ENCODE results near the gene ZSCAN9. TPM values are rescaled to one million over a fixed set of nuclear protein-coding genes. Genes with fewer than 3 reads are reported as not detected.

ZSCAN9 gene
- total RNA-seq, 4 donors from 2014 or later = 12.6 to 26.1 (median 16.7) TPM

GRCh38 chr6:28226460-28226859, 1.4 kb downstream of the ZSCAN9 start:
- Histone ChIP-seq H3K9me3 (no peaks in the 10 kb centered on the region), H3K27ac (no peak overlapping the region), H3K36me3 (peaks cover 0 to 34% (median 15%) of the 10 kb centered on the region in 4 donors), H3K4me1 (peaks cover 0 to 18% (median 7%) of the 10 kb centered on the region in 4 donors), H3K27me3 (peaks cover 6% of the 10 kb centered on the region), H3K4me3 (no peak overlapping the region)
- in situ Hi-C loops (cut with MboI; ENCODE audit: low pct_ligation_motif_present in 1 of 4, low pct_unique_long_range_greater_than_20kb in 1 of 4, low sequenced_read_pairs in 3 of 4) (no loop called here), intact Hi-C loops (cut with DNase I; ENCODE audit: low total_unique reads) (no loop called here)
- DNase-seq = no peak
- TF ChIP-seq POLR2A (IDR thresholded peaks at IDR 0.05) = no peak
- TF ChIP-seq EP300 (IDR thresholded peaks at IDR 0.05; ENCODE audit: low read depth) = no peak
- no peak for TF ChIP-seq CTCF (IDR thresholded peaks at IDR 0.05)
- TF ChIP-seq POLR2AphosphoS5 (IDR thresholded peaks at IDR 0.05) = no peak
- 88 to 90% methylated on average over 2 of the region's 2 CpGs for WGBS, 2 donors (ENCODE audit: low coverage in 1 of 2)

- in situ Hi-C loops (cut with MboI; ENCODE audit: low pct_ligation_motif_present in 1 of 4, low pct_unique_long_range_greater_than_20kb in 1 of 4, low sequenced_read_pairs in 3 of 4) = no loop called here
- intact Hi-C loops (cut with DNase I; ENCODE audit: low total_unique reads) = no loop called here
- Histone ChIP-seq H3K9me3 (no peaks in the 10 kb centered on the region), H3K4me3 (no peak overlapping the region), H3K27me3 (no peaks in the 10 kb centered on the region), H3K36me3 (peaks cover 0 to 49% (median 15%) of the 10 kb centered on the region in 4 donors), H3K4me1 (no peaks in the 10 kb centered on the region), H3K27ac (no peak overlapping the region)
- 90 to 97% methylated on average over 4 to 11 of the region's 11 CpGs for WGBS, 2 donors (ENCODE audit: low coverage in 1 of 2)
- TF ChIP-seq CTCF (IDR thresholded peaks at IDR 0.05) (no peak), POLR2AphosphoS5 (IDR thresholded peaks at IDR 0.05) (no peak), EP300 (IDR thresholded peaks at IDR 0.05; ENCODE audit: low read depth) (no peak), POLR2A (IDR thresholded peaks at IDR 0.05) (no peak)
- DNase-seq = no peak
Measured at GRCh38 chr6:28232785-28233184, 7.7 kb downstream of the ZSCAN9 start.

GRCh38 chr6:28235912-28236452, 10.9 kb downstream of the ZSCAN9 start:
- no peak for DNase-seq
- Histone ChIP-seq H3K27me3 (no peaks in the 10 kb centered on the region), H3K9me3 (no peaks in the 10 kb centered on the region), H3K36me3 (peaks cover 0 to 20% (median 1%) of the 10 kb centered on the region in 4 donors), H3K4me1 (no peaks in the 10 kb centered on the region), H3K27ac (no peak overlapping the region), H3K4me3 (no peak overlapping the region)
- in situ Hi-C loops (cut with MboI; ENCODE audit: low pct_ligation_motif_present in 1 of 4, low pct_unique_long_range_greater_than_20kb in 1 of 4, low sequenced_read_pairs in 3 of 4) = no loop called here
- no peak for TF ChIP-seq EP300 (IDR thresholded peaks at IDR 0.05; ENCODE audit: low read depth)
- TF ChIP-seq POLR2A (IDR thresholded peaks at IDR 0.05) = no peak
- TF ChIP-seq POLR2AphosphoS5 (IDR thresholded peaks at IDR 0.05) = no peak
- TF ChIP-seq CTCF (IDR thresholded peaks at IDR 0.05) = no peak
- WGBS, 2 donors (ENCODE audit: low coverage in 1 of 2) = 85 to 95% methylated on average over 2 to 3 of the region's 3 CpGs
- intact Hi-C loops (cut with DNase I; ENCODE audit: low total_unique reads) = no loop called here

GRCh38 chr6:28239636-28240035, 14.6 kb downstream of the ZSCAN9 start:
- in situ Hi-C loops (cut with MboI; ENCODE audit: low pct_ligation_motif_present in 1 of 4, low pct_unique_long_range_greater_than_20kb in 1 of 4, low sequenced_read_pairs in 3 of 4) (no loop called here), intact Hi-C loops (cut with DNase I; ENCODE audit: low total_unique reads) (no loop called here)
- TF ChIP-seq CTCF (IDR thresholded peaks at IDR 0.05) = no peak
- H3K9me3 ChIP-seq = no peaks in the 10 kb centered on the region
- H3K4me3 ChIP-seq = no peak overlapping the region
- H3K36me3 ChIP-seq = peaks cover 0 to 3% (median 1%) of the 10 kb centered on the region in 4 donors
- no peak overlapping the region for H3K27ac ChIP-seq
- no peaks in the 10 kb centered on the region for H3K27me3 ChIP-seq
- DNase-seq = no peak
- no peaks in the 10 kb centered on the region for H3K4me1 ChIP-seq
- 77 to 100% methylated on average over 1 of the region's 1 CpG for WGBS, 2 donors (ENCODE audit: low coverage in 1 of 2)

All from transverse colon (tissue), 4 donors.